SU-DHL-6 (cell line): ENCODE data around the gene CGB2.

Experiments
- CTCF ChIP-seq: fragments of 200-600 bp; sonication (generic); IDR thresholded peaks from one replicate; pipeline ENCODE4 v1.5.1; 2017; ENCODE audit warnings: antibody characterized with exemption, mild to moderate bottlenecking, low read length, moderate library complexity; ENCODE audit not compliant: insufficient read depth, poor library complexity, severe bottlenecking
- EZH2phosphoT487 ChIP-seq: fragments of 200-600 bp; sonication (generic), shearing (Covaris generic); conservative IDR thresholded peaks from 2 replicates; pipeline ENCODE4 v1.6.1; 2018; ENCODE audit warnings: mild to moderate bottlenecking, antibody characterized with exemption, low read length, moderate library complexity, mixed read lengths

- TF ChIP-seq EZH2phosphoT487 (no peak), CTCF (no peak)
Observed at GRCh38 chr19:49020931-49021895, 10.5 kb upstream of the CGB2 start.
